Omental fat pad (tissue), 4 donors: ENCODE measurements around the gene GPR35. TPM values are rescaled to one million over a fixed set of nuclear protein-coding genes. Genes with fewer than 3 reads are reported as not detected.

Experiments used
- ATAC-seq: fragments of 150-250 bp; one replicate; pipeline ENCODE4 v1.9.1; 2016; ENCODE audit warnings: mild to moderate bottlenecking, moderate library complexity; ENCODE audit not compliant: low FRiP score
- DNase-seq: peaks from one replicate; pipeline ENCODE4 v3.0.0-alpha.2; 2019; ENCODE audit warnings: low spot score
- total RNA-seq, 4 donors: library from RNA; depleted of rRNA; stranded (reverse); fragments of >200 nt; gene quantifications; one replicate each; pipeline ENCODE4 v1.1.0, GENCODE V29; 2016
- TF ChIP-seq, protein P1 (sequence below), 3 donors: fragments of 450-650 bp; IDR thresholded peaks; one replicate each; pipeline ENCODE4 v1.5.1; 2016 to 2017; ENCODE audit warnings: antibody characterized with exemption in 3 of 3, mild to moderate bottlenecking in 3 of 3, moderate library complexity in 2 of 3

The GPR35 gene
- total RNA-seq, 4 donors from 2014 or later = 1.3 to 2.4 (median 1.9) TPM

DNA sequence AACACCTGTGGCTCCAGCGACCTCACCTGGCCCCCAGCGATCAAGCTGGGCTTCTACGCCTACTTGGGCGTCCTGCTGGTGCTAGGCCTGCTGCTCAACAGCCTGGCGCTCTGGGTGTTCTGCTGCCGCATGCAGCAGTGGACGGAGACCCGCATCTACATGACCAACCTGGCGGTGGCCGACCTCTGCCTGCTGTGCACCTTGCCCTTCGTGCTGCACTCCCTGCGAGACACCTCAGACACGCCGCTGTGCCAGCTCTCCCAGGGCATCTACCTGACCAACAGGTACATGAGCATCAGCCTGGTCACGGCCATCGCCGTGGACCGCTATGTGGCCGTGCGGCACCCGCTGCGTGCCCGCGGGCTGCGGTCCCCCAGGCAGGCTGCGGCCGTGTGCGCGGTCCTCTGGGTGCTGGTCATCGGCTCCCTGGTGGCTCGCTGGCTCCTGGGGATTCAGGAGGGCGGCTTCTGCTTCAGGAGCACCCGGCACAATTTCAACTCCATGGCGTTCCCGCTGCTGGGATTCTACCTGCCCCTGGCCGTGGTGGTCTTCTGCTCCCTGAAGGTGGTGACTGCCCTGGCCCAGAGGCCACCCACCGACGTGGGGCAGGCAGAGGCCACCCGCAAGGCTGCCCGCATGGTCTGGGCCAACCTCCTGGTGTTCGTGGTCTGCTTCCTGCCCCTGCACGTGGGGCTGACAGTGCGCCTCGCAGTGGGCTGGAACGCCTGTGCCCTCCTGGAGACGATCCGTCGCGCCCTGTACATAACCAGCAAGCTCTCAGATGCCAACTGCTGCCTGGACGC lies 4.9 kb downstream of the GPR35 start:
- DNase-seq = no peak
- ATAC-seq = no peak
- TF ChIP-seq, protein P1, sequence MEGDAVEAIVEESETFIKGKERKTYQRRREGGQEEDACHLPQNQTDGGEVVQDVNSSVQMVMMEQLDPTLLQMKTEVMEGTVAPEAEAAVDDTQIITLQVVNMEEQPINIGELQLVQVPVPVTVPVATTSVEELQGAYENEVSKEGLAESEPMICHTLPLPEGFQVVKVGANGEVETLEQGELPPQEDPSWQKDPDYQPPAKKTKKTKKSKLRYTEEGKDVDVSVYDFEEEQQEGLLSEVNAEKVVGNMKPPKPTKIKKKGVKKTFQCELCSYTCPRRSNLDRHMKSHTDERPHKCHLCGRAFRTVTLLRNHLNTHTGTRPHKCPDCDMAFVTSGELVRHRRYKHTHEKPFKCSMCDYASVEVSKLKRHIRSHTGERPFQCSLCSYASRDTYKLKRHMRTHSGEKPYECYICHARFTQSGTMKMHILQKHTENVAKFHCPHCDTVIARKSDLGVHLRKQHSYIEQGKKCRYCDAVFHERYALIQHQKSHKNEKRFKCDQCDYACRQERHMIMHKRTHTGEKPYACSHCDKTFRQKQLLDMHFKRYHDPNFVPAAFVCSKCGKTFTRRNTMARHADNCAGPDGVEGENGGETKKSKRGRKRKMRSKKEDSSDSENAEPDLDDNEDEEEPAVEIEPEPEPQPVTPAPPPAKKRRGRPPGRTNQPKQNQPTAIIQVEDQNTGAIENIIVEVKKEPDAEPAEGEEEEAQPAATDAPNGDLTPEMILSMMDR (IDR thresholded peaks at IDR 0.05) = no peak

DNA sequence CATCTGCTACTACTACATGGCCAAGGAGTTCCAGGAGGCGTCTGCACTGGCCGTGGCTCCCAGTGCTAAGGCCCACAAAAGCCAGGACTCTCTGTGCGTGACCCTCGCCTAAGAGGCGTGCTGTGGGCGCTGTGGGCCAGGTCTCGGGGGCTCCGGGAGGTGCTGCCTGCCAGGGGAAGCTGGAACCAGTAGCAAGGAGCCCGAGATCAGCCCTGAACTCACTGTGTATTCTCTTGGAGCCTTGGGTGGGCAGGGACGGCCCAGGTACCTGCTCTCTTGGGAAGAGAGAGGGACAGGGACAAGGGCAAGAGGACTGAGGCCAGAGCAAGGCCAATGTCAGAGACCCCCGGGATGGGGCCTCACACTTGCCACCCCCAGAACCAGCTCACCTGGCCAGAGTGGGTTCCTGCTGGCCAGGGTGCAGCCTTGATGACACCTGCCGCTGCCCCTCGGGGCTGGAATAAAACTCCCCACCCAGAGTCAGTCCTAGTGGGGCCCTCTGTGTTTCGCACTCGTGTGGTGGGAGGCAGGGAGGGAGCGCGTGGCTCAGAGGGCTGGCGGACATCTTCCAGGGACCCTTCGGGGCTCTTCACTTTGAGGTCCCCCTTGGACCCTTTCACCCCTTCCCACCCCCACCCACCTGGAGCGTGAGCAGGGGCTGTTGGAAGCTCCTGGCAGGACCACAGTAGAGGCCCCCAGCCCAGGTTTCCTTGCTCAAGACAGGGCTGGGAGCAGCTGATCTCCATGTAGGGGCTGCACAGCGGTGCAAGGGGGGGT lies 5.7 kb downstream of the GPR35 start:
- TF ChIP-seq, protein P1 (IDR thresholded peaks at IDR 0.05) = no peak
- ATAC-seq (no peak), DNase-seq (no peak)

DNA sequence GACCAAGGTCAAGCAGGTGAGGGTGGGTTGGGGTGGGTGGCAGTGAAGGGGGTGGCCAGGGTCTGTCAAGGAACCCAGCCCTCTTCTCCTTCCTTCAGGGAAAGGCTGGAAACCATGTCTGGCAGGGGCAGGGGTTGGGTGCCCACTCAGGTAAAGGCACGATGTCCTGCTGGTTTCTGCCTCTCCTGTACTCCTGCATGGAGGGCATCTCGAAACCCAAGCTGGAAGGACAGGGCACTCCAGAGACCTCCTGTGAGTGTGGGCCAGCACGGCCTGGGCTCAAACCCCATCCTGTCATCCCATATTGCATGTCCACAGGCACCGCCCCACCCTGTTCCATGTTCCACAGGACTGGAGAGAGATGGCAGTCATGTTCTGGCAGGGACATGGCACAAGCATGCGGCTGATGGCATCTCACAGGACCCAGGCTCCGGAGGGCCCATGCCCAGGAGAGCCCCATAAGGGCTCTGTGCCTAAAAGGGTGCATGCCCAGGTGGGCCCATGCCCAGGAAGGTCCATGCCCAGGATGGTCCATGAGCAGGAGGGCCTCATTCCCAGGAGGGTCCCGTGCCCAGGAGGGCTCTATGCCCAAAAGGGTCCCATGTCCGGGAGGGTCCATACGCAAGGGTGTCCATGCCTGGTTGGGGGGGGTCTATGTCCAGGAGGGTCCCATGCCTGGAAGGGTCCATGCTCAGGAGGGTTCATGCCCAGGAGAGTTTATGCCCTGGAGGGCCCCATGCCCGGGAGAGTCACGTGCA lies 6.4 kb downstream of the GPR35 start:
- TF ChIP-seq, protein P1 (IDR thresholded peaks at IDR 0.05) = no peak
- DNase-seq (no peak), ATAC-seq (peak; percentile 23)

DNA sequence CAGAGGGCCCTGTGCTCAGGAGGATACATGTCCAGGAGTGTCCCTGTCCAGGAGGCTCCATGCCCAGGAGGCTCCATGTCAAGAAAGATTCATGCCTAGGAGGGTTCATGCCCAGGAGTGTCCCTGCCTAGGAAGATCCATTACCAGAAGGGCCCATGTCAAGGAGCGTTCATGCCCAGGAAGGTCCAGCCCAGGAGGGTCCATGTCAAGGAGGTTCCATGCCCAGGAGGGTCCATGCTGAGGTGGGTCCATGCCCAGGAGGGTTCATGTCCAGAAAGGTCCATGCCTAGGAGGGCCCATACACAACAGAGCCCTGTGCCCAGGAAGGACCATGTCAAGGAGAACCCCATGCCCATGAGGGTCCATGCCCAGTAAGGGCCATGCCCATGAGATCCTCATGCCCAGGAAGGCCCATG lies 7.0 kb downstream of the GPR35 start:
- DNase-seq = no peak
- TF ChIP-seq, protein P1 (IDR thresholded peaks at IDR 0.05) = no peak
- ATAC-seq = no peak

DNA sequence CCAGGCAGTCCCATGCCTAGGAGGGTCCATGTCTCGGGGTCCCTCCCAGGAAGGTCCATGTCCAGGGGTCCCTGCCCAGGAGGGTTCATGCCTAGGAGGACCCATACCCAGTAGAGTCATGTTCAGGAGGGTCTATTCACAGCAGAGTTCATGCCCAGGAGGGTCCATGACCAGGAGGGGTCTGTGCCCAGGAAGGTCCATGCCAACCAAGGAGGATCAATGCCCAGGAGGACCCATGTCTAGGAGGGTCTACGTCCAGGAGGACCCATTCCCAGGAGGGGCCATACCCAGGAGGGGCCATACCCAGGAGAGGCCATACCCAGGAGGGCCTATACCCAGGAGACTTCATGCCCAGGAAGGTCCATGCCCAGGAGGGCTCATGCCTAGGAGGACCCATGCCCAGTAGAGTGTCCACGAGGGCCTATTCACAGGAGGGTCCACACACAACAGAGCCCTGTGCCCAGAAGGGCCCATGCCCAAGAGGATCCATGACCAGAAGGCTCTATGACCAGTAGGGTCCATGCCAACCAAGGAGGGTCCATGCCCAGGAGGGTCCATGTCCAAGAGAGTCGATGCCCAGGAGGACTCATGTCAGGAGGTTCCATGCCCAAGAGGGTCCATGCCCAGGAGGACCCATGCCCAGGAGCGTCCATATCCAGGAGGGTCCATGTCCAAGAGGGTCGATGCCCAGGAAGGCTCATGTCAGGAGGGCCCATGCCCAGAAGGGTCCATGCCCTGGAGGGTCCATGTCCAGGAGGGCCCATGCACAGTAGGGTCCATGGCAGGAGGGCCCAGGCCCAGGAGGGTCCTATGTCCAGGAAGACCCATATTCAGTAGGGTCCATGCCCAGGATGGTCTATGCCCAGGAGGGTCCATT lies 10.1 kb downstream of the GPR35 start:
- no peak for DNase-seq
- TF ChIP-seq, protein P1 (IDR thresholded peaks at IDR 0.05) = no peak
- no peak for ATAC-seq

DNA sequence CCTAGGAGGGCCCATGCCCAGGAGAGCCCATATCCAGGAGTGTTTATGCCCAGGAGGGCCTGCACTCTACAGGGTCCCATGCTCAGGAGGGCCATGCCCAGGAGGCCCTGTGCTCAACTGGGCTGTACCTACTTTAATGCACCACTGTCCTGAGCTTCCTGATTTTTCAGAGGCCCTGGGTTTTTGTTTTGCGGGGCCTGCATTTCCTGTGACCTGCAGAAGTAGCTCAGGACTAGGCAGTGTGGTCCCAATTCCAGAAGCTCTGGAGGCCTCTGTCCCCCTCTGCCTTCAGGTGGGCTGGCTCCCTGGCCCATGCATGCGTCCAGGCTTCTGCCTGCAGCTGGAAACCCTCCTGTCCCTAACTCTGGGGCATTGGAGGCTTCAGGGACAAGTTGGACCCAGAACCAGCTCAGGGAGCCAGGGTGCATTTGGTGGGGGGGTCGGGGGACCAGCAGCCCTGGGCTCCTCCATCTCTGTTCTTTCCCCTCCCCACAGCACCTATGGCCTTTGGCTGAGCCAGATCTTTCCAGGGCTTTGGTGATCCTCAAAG lies 10.8 kb downstream of the GPR35 start:
- TF ChIP-seq, protein P1 (IDR thresholded peaks at IDR 0.05) = no peak

More for the DNA sequence above, 10.8 kb downstream of the GPR35 start:
- ATAC-seq (no peak), DNase-seq (no peak)
